ENCODE measurements around the gene ABHD12B. TPM values are rescaled to one million over a fixed set of nuclear protein-coding genes. Genes with fewer than 3 reads are reported as not detected.

ABHD12B gene
- total and polyA plus RNA-seq, 2 donors (not counting 1 experiment from before 2014, with no cell fraction given): under 0.01 TPM; not detected in 1

DNA sequence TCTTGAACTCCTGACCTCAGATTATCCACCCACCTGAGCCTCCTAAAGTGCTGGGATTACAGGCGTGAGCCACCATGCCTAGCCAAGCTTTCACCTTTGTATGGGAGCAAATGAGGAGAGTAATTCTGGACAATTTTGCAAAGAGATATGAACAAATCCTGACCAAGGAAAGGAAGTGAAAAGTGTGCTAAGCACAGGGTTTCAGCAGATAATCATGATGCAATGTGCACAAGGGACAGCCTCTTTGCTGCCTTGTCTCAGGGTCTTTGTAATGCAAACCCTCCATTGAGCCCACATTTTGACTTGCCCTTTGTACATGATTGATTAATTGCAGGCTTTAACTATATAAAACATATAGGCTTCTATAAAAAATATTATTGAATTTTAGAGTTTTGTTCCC, 81.6 kb downstream of the ABHD12B start:
- Histone ChIP-seq H3K4me1 (ENCODE audit: control insufficient read depth, extremely low read depth, insufficient read depth, low read length) (peaks cover 6% of the 10 kb centered on the region), H3K9ac (ENCODE audit: insufficient read depth, low read length) (no peak overlapping the region), H3K36me3 (ENCODE audit: control insufficient read depth, insufficient read depth, low read length) (no peaks in the 10 kb centered on the region), H3K79me2 (ENCODE audit: control insufficient read depth, insufficient read depth, low read length) (no peaks in the 10 kb centered on the region), H3K27ac (ENCODE audit: insufficient read depth, low read length) (no peak overlapping the region), H2AFZ (ENCODE audit: low read length) (no peak overlapping the region), H3K9me3 (ENCODE audit: control insufficient read depth, insufficient read depth, low read depth, low read length) (no peaks in the 10 kb centered on the region), H3K27me3 (ENCODE audit: control insufficient read depth, insufficient read depth, low read length) (no peaks in the 10 kb centered on the region), H3K4me3 (replicated peaks in 1 of 4; ENCODE audit: control extremely low read depth in 1 of 4, insufficient read depth in 1 of 4, low read depth in 3 of 4, low read length in 4 of 4) (no peak overlapping the region), H4K20me1 (ENCODE audit: control insufficient read depth, extremely low read depth, insufficient read depth, low read length) (no peaks in the 10 kb centered on the region), H3K4me2 (ENCODE audit: extremely low read depth, insufficient read depth, low read length) (no peak overlapping the region)
- TF ChIP-seq, protein P1, sequence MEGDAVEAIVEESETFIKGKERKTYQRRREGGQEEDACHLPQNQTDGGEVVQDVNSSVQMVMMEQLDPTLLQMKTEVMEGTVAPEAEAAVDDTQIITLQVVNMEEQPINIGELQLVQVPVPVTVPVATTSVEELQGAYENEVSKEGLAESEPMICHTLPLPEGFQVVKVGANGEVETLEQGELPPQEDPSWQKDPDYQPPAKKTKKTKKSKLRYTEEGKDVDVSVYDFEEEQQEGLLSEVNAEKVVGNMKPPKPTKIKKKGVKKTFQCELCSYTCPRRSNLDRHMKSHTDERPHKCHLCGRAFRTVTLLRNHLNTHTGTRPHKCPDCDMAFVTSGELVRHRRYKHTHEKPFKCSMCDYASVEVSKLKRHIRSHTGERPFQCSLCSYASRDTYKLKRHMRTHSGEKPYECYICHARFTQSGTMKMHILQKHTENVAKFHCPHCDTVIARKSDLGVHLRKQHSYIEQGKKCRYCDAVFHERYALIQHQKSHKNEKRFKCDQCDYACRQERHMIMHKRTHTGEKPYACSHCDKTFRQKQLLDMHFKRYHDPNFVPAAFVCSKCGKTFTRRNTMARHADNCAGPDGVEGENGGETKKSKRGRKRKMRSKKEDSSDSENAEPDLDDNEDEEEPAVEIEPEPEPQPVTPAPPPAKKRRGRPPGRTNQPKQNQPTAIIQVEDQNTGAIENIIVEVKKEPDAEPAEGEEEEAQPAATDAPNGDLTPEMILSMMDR (conservative IDR thresholded peaks at IDR 0.05 in 1 of 2, IDR thresholded peaks at IDR 0.05 in 1 of 2; ENCODE audit: low read depth in 1 of 2, low read length in 2 of 2): no peak
- no peak for TF ChIP-seq EZH2 (IDR thresholded peaks at IDR 0.05; ENCODE audit: low read length, missing control alignments)
- no peak for DNase-seq (ENCODE audit: low read depth in 2 of 2)

Other genes starting within 250 kb of the ABHD12B start
- gene SAV1, start 203.7 kb upstream of the ABHD12B start, total RNA-seq: 27.2 and 46.9 TPM in 2 replicates
- gene SAV1, start 203.7 kb upstream of the ABHD12B start, polyA plus RNA-seq: 41.4 and 41.7 TPM in 2 replicates
- gene NIN, start 40.9 kb upstream of the ABHD12B start, total RNA-seq: 30.0 and 37.5 TPM in 2 replicates
- gene NIN, start 40.9 kb upstream of the ABHD12B start, polyA plus RNA-seq: 22.8 and 28.5 TPM in 2 replicates
- 58.6 and 76.8 TPM in 2 replicates for gene PYGL, start 72.4 kb downstream of the ABHD12B start, total RNA-seq
- gene PYGL, start 72.4 kb downstream of the ABHD12B start, polyA plus RNA-seq: 37.8 and 56.2 TPM in 2 replicates
- 0.50 and 0.51 TPM in 2 replicates for gene TRIM9, start 223.1 kb downstream of the ABHD12B start, total RNA-seq
- gene TRIM9, start 223.1 kb downstream of the ABHD12B start, polyA plus RNA-seq: 0.07 and 0.10 TPM in 2 replicates

Data from fibroblast of lung (primary cell).